ENCODE measurements around the gene DRD2. TPM values are rescaled to one million over a fixed set of nuclear protein-coding genes. Genes with fewer than 3 reads are reported as not detected.

DRD2 gene
- total and polyA plus RNA-seq, 2 of the 13 experiments (the other 11 are each of a cell fraction or from before 2014, with no cell fraction given), result not detected

DNA sequence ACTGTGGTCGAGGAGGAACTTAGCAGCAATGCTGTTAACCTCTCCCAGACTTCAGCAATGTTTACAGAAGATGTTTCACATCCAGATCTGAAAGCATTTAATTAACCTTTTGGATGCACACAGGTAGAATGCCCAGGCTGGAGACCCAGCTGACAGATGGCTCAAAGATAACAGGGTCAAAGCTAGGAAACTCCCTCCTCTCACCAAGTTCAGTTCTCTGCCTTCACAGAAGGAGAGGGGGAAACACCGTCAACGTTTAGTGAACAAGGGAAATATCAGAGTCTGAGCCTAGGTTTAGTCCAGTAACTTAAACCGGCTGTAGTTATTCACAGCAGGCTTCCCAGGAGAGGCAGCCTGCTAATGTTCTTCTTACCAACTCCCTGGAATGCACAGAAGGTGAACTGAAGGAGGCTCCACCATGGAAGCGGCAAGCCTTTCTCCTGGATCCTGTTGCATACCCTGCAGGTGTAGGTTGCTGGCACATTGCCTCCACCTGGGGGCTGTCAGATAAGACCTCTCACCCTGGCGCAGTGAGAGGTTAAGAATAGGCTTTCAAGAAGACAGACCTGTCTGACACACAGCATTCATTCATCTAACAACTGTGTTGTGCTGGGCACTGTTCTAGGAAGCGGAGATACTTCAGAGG is 111.1 kb downstream of the DRD2 start:
- FAIRE-seq, result no peak
- intact Hi-C loops (cut with micrococcal nuclease; ENCODE audit: unreplicated experiment) (no loop called here), in situ Hi-C loops (cut with HindIII; ENCODE audit: extremely low pct_ligation_motif_present, low pct_unique_long_range_greater_than_20kb) (no loop called here)
- no peak for ATAC-seq
- no peaks in the 10 kb centered on the region for H3K9me3 ChIP-seq (ENCODE audit: low read length)
- H3K27me3 ChIP-seq (ENCODE audit: control insufficient read depth in 1 of 2, insufficient read depth in 2 of 2, low read length in 2 of 2), result no peaks in the 10 kb centered on the region
- no peaks in the 10 kb centered on the region for H4K20me1 ChIP-seq (ENCODE audit: insufficient read depth, low read length)
- POLR2A ChIA-PET, result no interaction called here
- no peaks in the 10 kb centered on the region for H3K4me1 ChIP-seq (ENCODE audit: insufficient read depth, low read length)
- DNase-seq (ENCODE audit: low spot score), result no peak
- WGBS (ENCODE audit: low lambda C conversion rate), result 93% methylated on average over 7 of the region's 7 CpGs
- no peaks in the 10 kb centered on the region for H3K79me2 ChIP-seq (ENCODE audit: insufficient read depth, low read length)
- CTCF ChIA-PET (ENCODE audit: low intra/inter-chr PET ratio, low total read pairs), result no interaction called here
- no peak overlapping the region for H3K4me3 ChIP-seq (replicated peaks in 1 of 3; ENCODE audit: insufficient read depth in 1 of 3, low read depth in 2 of 3, low read length in 3 of 3)
- H3K36me3 ChIP-seq (replicated peaks in 1 of 2; ENCODE audit: control insufficient read depth in 1 of 2, insufficient read depth in 2 of 2, low read length in 2 of 2), result peaks cover 3 to 9% of the 10 kb centered on the region in 2 experiments; a peak in 2 of 5 replicates
- no peak overlapping the region for H3K27ac ChIP-seq (ENCODE audit: extremely low read length, insufficient read depth, low read length)
- BruUV-seq (replicated peaks), result no TSS peak
- H3K9ac ChIP-seq (ENCODE audit: insufficient read depth, low read depth, low read length), result no peak overlapping the region
- H3K4me2 ChIP-seq (ENCODE audit: low read depth, low read length), result no peak overlapping the region
- H2AFZ ChIP-seq (ENCODE audit: low read length), result no peak overlapping the region
- no peak for TF ChIP-seq ZNF225 (CRISPR knock-in tag; IDR thresholded peaks at IDR 0.05)
- no peak for TF ChIP-seq TFAP4 (IDR thresholded peaks at IDR 0.05; ENCODE audit: borderline replicate concordance, low read depth)
- no peak for TF ChIP-seq ZNF883 (CRISPR knock-in tag; IDR thresholded peaks at IDR 0.05; ENCODE audit: not compliant biosample characterization)
- no peak for TF ChIP-seq ZBTB34 (CRISPR knock-in tag; IDR thresholded peaks at IDR 0.05)
- TF ChIP-seq CBFB (CRISPR knock-in tag; IDR thresholded peaks at IDR 0.05), result no peak
- TF ChIP-seq, protein P1, sequence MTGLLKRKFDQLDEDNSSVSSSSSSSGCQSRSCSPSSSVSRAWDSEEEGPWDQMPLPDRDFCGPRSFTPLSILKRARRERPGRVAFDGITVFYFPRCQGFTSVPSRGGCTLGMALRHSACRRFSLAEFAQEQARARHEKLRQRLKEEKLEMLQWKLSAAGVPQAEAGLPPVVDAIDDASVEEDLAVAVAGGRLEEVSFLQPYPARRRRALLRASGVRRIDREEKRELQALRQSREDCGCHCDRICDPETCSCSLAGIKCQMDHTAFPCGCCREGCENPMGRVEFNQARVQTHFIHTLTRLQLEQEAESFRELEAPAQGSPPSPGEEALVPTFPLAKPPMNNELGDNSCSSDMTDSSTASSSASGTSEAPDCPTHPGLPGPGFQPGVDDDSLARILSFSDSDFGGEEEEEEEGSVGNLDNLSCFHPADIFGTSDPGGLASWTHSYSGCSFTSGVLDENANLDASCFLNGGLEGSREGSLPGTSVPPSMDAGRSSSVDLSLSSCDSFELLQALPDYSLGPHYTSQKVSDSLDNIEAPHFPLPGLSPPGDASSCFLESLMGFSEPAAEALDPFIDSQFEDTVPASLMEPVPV (CRISPR knock-in tag; IDR thresholded peaks at IDR 0.05), result no peak
- TF ChIP-seq ATF7 (IDR thresholded peaks at IDR 0.05), result no peak
- TF ChIP-seq ATF7 (CRISPR knock-in tag; IDR thresholded peaks at IDR 0.05), result no peak
- TF ChIP-seq SRSF4 (IDR thresholded peaks at IDR 0.05; ENCODE audit: low read depth, low read length, poor library complexity, severe bottlenecking), result no peak
- TF ChIP-seq, protein P2, sequence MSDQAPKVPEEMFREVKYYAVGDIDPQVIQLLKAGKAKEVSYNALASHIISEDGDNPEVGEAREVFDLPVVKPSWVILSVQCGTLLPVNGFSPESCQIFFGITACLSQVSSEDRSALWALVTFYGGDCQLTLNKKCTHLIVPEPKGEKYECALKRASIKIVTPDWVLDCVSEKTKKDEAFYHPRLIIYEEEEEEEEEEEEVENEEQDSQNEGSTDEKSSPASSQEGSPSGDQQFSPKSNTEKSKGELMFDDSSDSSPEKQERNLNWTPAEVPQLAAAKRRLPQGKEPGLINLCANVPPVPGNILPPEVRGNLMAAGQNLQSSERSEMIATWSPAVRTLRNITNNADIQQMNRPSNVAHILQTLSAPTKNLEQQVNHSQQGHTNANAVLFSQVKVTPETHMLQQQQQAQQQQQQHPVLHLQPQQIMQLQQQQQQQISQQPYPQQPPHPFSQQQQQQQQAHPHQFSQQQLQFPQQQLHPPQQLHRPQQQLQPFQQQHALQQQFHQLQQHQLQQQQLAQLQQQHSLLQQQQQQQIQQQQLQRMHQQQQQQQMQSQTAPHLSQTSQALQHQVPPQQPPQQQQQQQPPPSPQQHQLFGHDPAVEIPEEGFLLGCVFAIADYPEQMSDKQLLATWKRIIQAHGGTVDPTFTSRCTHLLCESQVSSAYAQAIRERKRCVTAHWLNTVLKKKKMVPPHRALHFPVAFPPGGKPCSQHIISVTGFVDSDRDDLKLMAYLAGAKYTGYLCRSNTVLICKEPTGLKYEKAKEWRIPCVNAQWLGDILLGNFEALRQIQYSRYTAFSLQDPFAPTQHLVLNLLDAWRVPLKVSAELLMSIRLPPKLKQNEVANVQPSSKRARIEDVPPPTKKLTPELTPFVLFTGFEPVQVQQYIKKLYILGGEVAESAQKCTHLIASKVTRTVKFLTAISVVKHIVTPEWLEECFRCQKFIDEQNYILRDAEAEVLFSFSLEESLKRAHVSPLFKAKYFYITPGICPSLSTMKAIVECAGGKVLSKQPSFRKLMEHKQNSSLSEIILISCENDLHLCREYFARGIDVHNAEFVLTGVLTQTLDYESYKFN (CRISPR knock-in tag; conservative IDR thresholded peaks at IDR 0.05), result no peak
- TF ChIP-seq, protein P3, sequence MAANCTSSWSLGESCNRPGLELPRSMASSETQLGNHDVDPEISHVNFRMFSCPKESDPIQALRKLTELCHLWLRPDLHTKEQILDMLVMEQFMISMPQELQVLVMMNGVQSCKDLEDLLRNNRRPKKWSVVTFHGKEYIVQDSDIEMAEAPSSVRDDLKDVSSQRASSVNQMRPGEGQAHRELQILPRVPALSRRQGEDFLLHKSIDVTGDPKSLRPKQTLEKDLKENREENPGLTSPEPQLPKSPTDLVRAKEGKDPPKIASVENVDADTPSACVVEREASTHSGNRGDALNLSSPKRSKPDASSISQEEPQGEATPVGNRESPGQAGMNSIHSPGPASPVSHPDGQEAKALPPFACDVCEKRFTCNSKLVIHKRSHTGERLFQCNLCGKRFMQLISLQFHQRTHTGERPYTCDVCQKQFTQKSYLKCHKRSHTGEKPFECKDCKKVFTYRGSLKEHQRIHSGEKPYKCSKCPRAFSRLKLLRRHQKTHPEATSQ (CRISPR knock-in tag; IDR thresholded peaks at IDR 0.05; ENCODE audit: borderline replicate concordance), result no peak
- TF ChIP-seq, protein P4, sequence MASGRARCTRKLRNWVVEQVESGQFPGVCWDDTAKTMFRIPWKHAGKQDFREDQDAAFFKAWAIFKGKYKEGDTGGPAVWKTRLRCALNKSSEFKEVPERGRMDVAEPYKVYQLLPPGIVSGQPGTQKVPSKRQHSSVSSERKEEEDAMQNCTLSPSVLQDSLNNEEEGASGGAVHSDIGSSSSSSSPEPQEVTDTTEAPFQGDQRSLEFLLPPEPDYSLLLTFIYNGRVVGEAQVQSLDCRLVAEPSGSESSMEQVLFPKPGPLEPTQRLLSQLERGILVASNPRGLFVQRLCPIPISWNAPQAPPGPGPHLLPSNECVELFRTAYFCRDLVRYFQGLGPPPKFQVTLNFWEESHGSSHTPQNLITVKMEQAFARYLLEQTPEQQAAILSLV (CRISPR knock-in tag; IDR thresholded peaks at IDR 0.05; ENCODE audit: borderline replicate concordance), result no peak
- no peak for TF ChIP-seq ZNF747 (CRISPR knock-in tag; IDR thresholded peaks at IDR 0.05; ENCODE audit: borderline replicate concordance)
